Mucosa of gallbladder (tissue), 1 donor: Measurements from ENCODE around the gene FSTL3. TPM values are rescaled to one million over a fixed set of nuclear protein-coding genes. Genes with fewer than 3 reads are reported as not detected.
A peak's percentile ranks its signal among the peaks of the same experiment; 100 is the strongest.
"Not testable (repeated sequence)": the region's sequence is repeated elsewhere in the genome, so short reads cannot be mapped to it uniquely, and the experiment has no call there.

Experiments
- DNase-seq: peaks from one replicate; pipeline ENCODE4 v3.0.0-alpha.2; 2020; ENCODE audit warnings: low spot score
- total RNA-seq: library from RNA; stranded (reverse); gene quantifications from one replicate; pipeline ENCODE4 v1.2.1, GENCODE V29; 2021
- donor health status: DM: no; HTN: no; CAD: no.

FSTL3 gene
- 39.1 TPM for total RNA-seq

GRCh38 chr19:676339-677105, at the start of gene FSTL3:
FSTL3 (plus strand) TSS chr19:676392; CDS start chr19:676424, 32 bp downstream.
- no peak for DNase-seq

GRCh38 chr19:626566-626965, 49.6 kb upstream of the FSTL3 start:
- DNase-seq: not testable (repeated sequence)

DNA sequence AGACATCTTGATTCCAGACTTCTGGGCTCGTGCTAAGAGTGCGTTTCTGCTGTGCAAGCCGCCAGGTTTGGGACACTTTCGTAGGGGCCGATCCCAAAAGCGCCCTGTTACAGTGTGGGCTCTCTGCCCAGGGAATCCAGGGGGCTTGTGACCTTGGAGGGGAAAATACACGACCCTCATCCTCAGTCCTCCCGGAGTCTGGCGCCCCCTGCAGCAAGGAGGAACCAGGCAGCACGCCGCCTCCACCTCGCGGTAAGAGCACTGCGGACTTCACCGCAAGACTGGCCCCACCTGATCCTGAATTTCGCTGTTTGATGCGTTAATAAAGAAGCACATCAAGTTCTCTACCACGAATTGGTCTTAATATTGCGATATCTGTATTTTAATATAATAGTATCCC, 48.0 kb upstream of the FSTL3 start:
- DNase-seq: no peak

DNA sequence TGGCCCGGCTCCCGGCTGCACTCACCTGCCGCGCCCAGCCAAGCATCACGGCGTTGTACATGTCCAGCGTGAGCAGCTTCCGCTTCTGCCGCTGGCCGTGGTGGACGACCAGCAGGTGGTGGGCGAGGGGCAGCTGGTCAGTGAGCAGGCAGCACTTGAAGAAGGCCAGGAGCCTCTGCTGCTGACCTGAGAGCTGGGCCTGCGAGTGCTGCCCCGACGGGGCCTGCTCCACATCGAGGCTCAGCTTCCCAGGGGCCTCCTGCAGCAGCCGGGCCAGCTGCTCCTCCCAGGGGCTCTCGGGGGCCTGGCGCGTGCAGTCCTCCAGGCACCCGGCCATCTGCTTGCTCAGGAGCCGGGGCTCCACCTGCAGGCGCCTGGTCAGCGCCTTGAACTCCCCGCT, 46.7 kb upstream of the FSTL3 start:
- not testable (repeated sequence) for DNase-seq

DNA sequence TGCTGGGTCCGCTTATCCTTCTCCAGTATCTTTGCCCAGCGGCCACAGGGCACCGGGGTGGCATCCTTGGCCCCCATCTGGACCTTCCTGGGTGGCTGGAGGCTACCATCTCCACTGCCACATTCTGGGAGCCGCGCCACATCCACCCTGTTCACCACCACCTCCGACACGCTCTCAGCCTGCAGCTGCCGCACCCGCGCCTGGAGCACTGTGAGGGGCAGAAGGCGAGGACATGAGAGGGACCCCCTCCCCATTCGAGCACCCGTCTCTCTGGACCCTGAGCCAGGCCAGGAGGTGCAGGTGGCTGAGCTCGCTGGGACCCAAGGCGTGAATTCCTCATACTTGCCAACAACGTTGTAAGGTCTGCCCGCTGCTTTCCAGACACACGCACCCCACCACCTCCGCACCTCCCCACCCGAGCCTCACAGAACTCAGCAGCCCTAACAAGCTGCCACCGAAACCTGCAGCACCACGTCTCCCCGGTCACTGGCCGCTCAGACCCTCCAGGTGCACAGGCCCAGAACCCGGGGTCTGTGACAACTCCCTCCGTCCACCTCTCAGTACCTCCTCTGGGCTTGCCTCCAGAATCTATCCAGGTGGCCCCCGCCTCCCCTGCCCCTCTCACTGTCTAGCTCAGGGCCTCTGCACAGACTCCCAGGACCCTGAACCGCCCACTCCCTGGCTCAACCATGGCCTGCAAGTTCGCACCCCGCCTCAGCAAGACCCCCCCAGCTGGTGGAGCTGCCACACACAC, 46.1 kb upstream of the FSTL3 start:
- DNase-seq: no peak

DNA sequence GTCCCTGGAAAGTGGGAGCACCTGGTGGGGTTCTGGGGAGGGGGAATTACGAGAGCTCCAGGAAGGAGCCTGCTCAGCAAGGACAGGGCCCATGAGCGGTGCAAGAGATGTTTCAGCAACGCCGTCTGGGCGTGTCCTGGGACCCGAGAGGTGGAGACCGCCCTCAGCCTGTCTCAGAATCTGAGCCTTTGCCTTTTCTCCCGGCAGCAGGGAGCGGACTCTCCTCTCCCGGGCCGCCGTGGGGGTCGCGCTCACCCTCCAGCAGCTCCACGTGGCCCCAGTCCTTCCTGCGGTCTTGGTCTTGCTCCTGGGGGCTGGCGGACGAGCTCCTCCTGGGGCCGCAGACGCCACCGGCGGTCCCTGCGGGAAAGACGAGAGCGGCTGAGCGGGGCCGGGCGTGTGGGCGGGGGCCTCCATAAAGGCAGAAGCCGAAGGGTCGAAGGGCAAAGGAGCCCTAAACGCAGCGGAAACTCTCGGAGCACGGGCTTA, 43.6 kb upstream of the FSTL3 start:
- DNase-seq: no peak

DNA sequence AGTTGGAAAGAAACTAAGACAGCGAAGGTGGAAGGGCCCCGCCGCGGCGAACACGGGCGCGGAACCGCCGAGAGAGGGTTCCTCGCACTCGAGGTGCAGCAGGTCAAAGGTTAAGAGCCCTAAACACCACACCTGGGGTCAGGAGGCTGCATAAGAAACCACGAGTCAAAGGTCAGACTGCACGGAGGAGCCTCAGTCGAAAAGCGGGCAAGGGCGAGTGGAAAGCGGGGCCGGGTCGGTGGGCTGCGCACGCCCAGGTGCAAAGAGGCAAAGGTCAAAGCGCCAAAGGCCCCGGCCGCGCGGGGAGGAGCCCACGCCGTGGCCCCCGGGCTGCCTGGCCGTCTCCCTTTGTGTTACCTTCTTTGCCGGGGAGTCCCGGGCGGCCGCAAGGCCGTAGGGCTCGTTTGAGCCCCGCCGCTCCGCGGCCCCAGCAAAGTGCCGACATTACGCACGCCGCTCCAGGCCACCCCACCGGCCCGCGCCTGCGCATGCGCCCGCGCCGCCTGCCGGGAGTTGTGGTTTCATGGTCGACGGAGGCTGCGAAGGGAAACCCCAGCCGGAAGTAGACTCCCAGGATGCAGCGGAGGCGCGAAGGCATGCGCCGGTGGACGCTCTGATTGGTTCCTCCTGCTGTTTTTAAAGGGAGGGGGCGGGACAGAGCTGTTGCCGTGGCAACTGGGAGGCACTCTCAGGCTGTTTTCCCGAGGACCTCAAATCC, 43.0 kb upstream of the FSTL3 start, which contains the start of gene POLRMT:
Gene POLRMT (minus strand): TSS at position 470 of the 718 bp plus-strand sequence. CDS start 25 bp downstream, at position 445.
- DNase-seq: peak; percentile 99

- no peak for DNase-seq
These were observed 42.2 kb upstream of the FSTL3 start for GRCh38 chr19:633786-634639.

DNA sequence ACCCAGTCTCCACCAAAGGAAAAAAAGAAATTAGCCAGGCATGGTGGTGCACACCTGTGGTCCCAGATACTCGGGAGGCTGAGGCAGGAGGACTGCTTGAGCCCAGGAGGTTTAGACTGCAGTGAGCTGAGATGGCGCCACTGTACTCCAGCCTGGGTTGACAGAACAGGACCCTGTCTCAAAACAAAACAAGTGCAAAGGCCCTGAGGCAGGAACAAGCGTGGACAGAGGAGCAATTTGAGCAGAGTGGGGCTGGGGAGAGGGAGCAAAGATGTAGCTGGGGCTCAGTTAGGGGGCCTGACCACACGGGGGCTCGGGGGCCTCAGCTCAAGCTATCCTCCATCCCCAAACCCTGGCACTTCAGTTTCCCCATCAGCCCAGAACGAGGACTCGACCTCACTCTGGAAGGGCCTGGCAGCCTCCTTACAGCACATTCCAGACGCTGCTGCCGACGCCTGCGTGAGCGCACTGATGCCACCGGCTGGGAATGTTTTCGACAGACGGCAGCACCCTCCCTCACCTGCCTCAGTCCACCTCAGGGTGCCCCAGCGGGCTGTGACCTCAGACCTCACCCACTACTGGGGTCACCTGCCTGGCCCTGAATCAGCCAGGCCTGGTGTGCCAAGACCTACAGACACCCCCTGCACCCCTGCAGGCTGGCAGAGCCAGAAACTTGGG, 41.1 kb upstream of the FSTL3 start:
- no peak for DNase-seq

GRCh38 chr19:638906-639252, 37.3 kb upstream of the FSTL3 start:
- no peak for DNase-seq

DNA sequence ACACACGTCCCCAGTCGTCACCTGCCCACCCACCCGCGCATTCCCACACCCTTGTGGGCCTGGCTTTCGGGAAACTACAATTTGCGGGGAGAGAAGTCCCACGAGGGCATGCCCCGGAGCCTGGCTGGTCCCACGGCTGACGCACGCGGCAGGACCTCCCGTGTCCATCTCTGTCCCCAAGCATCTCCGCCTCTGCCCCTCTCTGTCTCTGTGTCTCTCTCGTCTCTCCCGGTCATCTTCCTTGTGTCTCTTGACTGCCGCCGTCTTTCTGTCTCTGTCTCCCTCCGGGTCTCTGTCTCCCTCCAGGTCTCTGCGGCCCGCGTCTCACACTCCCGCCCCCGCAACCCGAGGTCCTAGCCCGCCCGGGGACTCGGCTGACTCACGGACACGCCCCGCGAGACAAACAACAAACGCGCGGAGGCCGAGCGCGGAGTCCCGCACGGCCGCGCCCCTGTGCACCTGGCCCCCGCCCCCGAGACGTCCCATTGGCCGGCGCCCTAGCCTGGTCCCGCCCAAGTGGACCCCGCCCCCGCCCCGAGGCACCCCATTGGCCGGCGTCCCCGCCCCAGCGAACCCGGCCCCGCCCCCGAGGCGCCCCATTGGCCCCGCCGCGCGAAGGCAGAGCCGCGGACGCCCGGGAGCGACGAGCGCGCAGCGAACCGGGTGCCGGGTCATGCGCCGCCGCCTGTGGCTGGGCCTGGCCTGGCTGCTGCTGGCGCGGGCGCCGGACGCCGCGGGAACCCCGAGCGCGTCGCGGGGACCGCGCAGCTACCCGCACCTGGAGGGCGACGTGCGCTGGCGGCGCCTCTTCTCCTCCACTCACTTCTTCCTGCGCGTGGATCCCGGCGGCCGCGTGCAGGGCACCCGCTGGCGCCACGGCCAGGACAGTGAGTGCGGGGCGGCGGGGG, 36.7 kb upstream of the FSTL3 start, which contains the start of gene FGF22:
Gene FGF22 (plus strand): TSS at position 627 of the 908 bp plus-strand sequence. CDS start 47 bp downstream, at position 674.
- DNase-seq: peak; percentile 92

- no peak for DNase-seq
These were observed 36.0 kb upstream of the FSTL3 start for GRCh38 chr19:640161-640558.

GRCh38 chr19:640606-641189, 35.5 kb upstream of the FSTL3 start:
- no peak for DNase-seq

DNA sequence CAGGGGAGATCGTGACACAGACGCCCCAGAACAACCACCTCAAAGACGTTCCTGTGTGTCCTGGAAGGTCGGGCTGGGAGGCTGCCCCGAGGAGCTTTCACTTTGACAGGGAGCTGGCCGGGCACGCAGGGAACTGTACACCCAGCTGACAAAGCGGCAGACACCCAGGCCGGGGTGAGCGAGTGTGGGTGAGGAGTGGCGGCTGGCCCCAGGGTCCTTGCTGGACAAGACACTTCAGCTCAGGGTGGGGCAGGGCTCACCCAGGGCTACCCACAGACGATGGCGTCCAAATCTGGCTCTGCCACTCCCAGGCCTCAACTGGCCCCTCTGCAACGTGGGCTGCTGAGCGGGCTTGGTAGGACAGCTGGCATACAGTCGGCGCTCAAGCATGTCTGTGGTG, 34.5 kb upstream of the FSTL3 start:
- no peak for DNase-seq

DNA sequence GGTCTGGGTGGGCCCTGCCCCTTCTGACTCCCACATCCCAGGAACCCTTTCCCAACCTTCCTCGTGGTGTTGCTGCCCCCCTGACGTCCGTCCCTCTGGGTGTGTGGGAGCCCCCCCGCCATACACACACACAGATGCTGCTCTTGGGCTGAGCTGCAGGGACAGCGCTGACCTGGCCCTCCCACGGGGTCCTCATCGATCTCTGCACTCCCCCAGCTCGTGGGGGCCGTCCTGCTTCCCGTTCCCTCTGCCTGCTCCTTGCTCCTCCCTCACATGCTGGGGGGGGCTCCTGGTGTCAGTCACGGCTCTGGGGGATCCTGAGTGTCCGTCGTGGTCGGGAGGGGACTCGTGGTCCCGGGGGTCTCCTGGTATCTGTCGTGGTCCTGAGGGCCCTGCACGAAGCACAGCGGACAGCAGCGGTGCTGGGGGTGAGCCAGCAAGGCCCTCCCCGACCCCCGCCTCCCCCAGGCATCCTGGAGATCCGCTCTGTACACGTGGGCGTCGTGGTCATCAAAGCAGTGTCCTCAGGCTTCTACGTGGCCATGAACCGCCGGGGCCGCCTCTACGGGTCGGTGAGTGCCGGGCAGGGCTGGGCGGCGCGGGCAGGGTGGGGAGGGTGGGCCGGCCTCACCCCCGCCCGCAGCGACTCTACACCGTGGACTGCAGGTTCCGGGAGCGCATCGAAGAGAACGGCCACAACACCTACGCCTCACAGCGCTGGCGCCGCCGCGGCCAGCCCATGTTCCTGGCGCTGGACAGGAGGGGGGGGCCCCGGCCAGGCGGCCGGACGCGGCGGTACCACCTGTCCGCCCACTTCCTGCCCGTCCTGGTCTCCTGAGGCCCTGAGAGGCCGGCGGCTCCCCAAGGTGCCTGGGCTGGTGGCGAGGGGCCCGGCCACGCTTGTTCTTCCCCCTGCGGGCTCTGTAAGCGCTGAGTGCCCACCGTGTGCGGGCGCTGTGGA, 33.1 kb upstream of the FSTL3 start:
- DNase-seq: no peak

GRCh38 chr19:643736-644135, 32.5 kb upstream of the FSTL3 start:
- DNase-seq: no peak

- DNase-seq: no peak
These were observed 31.8 kb upstream of the FSTL3 start for GRCh38 chr19:644363-644762.

GRCh38 chr19:644789-645188, 31.4 kb upstream of the FSTL3 start:
- DNase-seq: no peak
